Cardiac fibroblast (primary cell): Measurements from ENCODE around the gene LMNA.
A peak's percentile ranks its signal among the peaks of the same experiment; 100 is the strongest.
"Not testable (repeated sequence)": the region's sequence is repeated elsewhere in the genome, so short reads cannot be mapped to it uniquely, and the experiment has no call there.

Experiments used
- DNase-seq, 2 donors: peaks; one replicate each; pipeline versions ENCODE4 v3.0.0 to v3.0.0-alpha.2; 2010; ENCODE audit warnings: low read depth in 2 of 2
- H3K4me3 ChIP-seq, 2 donors: replicated peaks in 1 of 2; 1 replicate in 1 of 2; 2 replicates in 1 of 2; pipeline ENCODE4 v1.5.1; 2011; ENCODE audit warnings: low read depth in 2 of 2, low read length in 2 of 2, mild to moderate bottlenecking in 2 of 2, moderate library complexity in 1 of 2
- CTCF ChIP-seq: IDR thresholded peaks from one replicate; pipeline ENCODE4 v1.5.1; 2011; ENCODE audit warnings: low read depth, mild to moderate bottlenecking, low read length, inconsistent platforms

The LMNA gene

DNA sequence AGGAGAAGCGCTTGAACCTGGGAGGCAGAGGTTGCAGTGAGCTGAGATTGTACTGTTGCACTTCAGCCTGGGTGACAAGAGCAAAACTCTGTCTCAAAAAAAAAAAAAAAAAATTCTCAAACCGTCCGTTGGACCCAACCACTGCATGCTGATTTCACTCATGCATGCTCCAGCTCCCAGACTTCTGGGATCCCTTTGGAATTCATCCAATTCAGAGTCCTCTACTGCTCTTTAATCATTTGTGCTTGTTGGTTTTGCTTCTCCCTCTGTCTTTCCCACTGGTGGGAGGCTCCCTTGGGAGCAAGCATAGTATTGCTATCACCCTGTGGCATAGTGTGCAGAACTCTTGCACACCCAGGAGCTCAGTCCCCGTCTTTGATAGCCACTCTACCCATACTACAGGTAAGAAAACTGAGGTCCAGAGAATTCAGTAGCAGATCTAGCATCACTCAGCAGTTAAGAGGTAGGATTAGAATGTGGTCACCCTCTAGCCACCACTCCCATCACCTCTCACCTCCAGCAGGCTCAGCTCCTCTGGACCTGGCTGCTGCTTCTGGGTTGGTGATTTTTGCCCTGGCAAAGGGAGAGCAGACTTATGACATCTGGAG, 3.1 kb upstream of the LMNA start:
- DNase-seq: peak in 1 of 2 donors; percentile 60
- no peak overlapping the region for H3K4me3 ChIP-seq
- TF ChIP-seq CTCF: no peak

GRCh38 chr1:156112276-156113137, 2.0 kb upstream of the LMNA start:
- H3K4me3 ChIP-seq: no peak overlapping the region
- DNase-seq: no peak
- no peak for TF ChIP-seq CTCF

GRCh38 chr1:156113282-156113950, 1.1 kb upstream of the LMNA start:
- no peak for TF ChIP-seq CTCF
- DNase-seq: peak in 1 of 2 donors; percentile 34
- no peak overlapping the region for H3K4me3 ChIP-seq

- H3K4me3 ChIP-seq: peak overlapping the region; percentile 74 to 100
- no peak for DNase-seq
- TF ChIP-seq CTCF: no peak
These were observed 505 bp downstream of the LMNA start for GRCh38 chr1:156114919-156115513.

GRCh38 chr1:156115514-156116374, 1.2 kb downstream of the LMNA start:
- DNase-seq: peak; percentile 66 to 86
- H3K4me3 ChIP-seq: peak overlapping the region; percentile 74 to 100
- TF ChIP-seq CTCF: no peak

DNA sequence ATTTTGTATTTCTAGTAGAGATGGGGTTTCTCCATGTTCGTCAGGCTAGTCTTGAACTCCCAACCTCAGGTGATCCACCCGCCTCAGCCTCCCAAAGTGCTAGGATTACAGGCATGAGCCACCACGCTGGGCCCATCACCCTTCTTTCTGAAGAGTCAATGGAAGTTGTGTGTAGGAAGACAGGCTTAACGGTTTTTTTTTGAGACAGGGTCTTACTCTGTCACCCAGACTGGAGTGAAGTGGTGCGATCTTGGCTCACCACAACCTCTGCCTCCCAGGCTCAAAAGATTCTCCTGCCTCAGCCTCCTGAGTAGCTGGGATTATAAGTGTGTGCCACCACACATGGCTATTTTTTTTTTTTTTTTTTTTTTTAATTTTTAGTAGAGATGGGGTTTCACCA, 2.2 kb downstream of the LMNA start:
- peak overlapping the region; percentile 74 to 100 for H3K4me3 ChIP-seq
- not testable (repeated sequence) for DNase-seq
